ENCODE results near the gene ADAM10.

Gene ADAM10

GRCh38 chr15:58689646-58690045 lies 59.9 kb downstream of the ADAM10 start:
- no peaks in the 10 kb centered on the region for H3K9me3 ChIP-seq (ENCODE audit: control insufficient read depth, insufficient read depth, low read depth, low read length)
- CTCF ChIA-PET, result no interaction called here

More at GRCh38 chr15:58689646-58690045, 59.9 kb downstream of the ADAM10 start:
- no peak overlapping the region for H3K27ac ChIP-seq (ENCODE audit: extremely low read depth, low read depth, low read length)
- H3K4me3 ChIP-seq (ENCODE audit: low read depth, low read length), result no peak overlapping the region
- no peak for TF ChIP-seq KLF9 (tag by site-specific recombination; IDR thresholded peaks at IDR 0.05; ENCODE audit: low read depth)
- no peak for TF ChIP-seq ZNF211 (tag by site-specific recombination; IDR thresholded peaks at IDR 0.05; ENCODE audit: low read depth)
- TF ChIP-seq ZNF776 (tag by site-specific recombination; IDR thresholded peaks at IDR 0.05; ENCODE audit: borderline replicate concordance), result no peak
- no peak for TF ChIP-seq ZFP69B (tag by site-specific recombination; IDR thresholded peaks at IDR 0.05)
- no peak for TF ChIP-seq ZBTB17 (tag by site-specific recombination; IDR thresholded peaks at IDR 0.05)
- TF ChIP-seq ZNF404 (tag by site-specific recombination; IDR thresholded peaks at IDR 0.05), result no peak
- no peak for TF ChIP-seq ZNF48 (tag by site-specific recombination; IDR thresholded peaks at IDR 0.05)
- no peak for TF ChIP-seq ZNF280C (tag by site-specific recombination; IDR thresholded peaks at IDR 0.05)
- TF ChIP-seq ZNF341 (tag by site-specific recombination; IDR thresholded peaks at IDR 0.05; ENCODE audit: low read depth), result no peak
- TF ChIP-seq CTCF (tag by site-specific recombination; IDR thresholded peaks at IDR 0.05), result no peak
- no peak for TF ChIP-seq ZNF488 (tag by site-specific recombination; IDR thresholded peaks at IDR 0.05)
- no peak for TF ChIP-seq ZNF624 (tag by site-specific recombination; IDR thresholded peaks at IDR 0.05)
- TF ChIP-seq GLIS1 (tag by site-specific recombination; IDR thresholded peaks at IDR 0.05), result no peak
- TF ChIP-seq ZNF18 (tag by site-specific recombination; IDR thresholded peaks at IDR 0.05), result no peak
- no peak for TF ChIP-seq ZNF544 (tag by site-specific recombination; IDR thresholded peaks at IDR 0.05)
- TF ChIP-seq ZNF837 (tag by site-specific recombination; IDR thresholded peaks at IDR 0.05), result no peak
- no peak for TF ChIP-seq ZNF335 (tag by site-specific recombination; conservative IDR thresholded peaks at IDR 0.05)
- no peak for TF ChIP-seq ZNF518A (tag by site-specific recombination; conservative IDR thresholded peaks at IDR 0.05; ENCODE audit: low read depth)
- H3K36me3 ChIP-seq (ENCODE audit: control insufficient read depth in 2 of 2, insufficient read depth in 1 of 2, low read length in 2 of 2), result peaks cover 0 to 4% of the 10 kb centered on the region in 2 experiments; a peak in 1 of 3 replicates
- no peaks in the 10 kb centered on the region for H3K4me1 ChIP-seq (ENCODE audit: control insufficient read depth, insufficient read depth, low read length)
- POLR2A ChIA-PET, result no interaction called here

Data from HEK293 (cell line).